ENCODE data around the gene LRFN3. TPM values are rescaled to one million over a fixed set of nuclear protein-coding genes. Genes with fewer than 3 reads are reported as not detected.
"Not testable (repeated sequence)": the region's sequence is repeated elsewhere in the genome, so short reads cannot be mapped to it uniquely, and the experiment has no call there.

The LRFN3 gene
- 2.9 TPM for total RNA-seq (ENCODE audit: insufficient read depth, low replicate concordance)

- peak; percentile 86 for DNase-seq (ENCODE audit: low spot score)
These were observed at the start of gene LRFN3 for GRCh38 chr19:35935911-35936737. Gene LRFN3 (plus strand): TSS chr19:35936374. CDS start chr19:35939426, 3,052 bp downstream.

- no peak for DNase-seq (ENCODE audit: low spot score)
These were observed 49.0 kb upstream of the LRFN3 start for GRCh38 chr19:35887197-35887596.

GRCh38 chr19:35888398-35888797 is 47.8 kb upstream of the LRFN3 start:
- no peak for DNase-seq (ENCODE audit: low spot score)

GRCh38 chr19:35889370-35890112 is 46.6 kb upstream of the LRFN3 start:
- DNase-seq (ENCODE audit: low spot score) = no peak

GRCh38 chr19:35890113-35890650 is 46.0 kb upstream of the LRFN3 start:
- DNase-seq (ENCODE audit: low spot score) = no peak

GRCh38 chr19:35891819-35892218 is 44.4 kb upstream of the LRFN3 start:
- not testable (repeated sequence) for DNase-seq (ENCODE audit: low spot score)

- no peak for DNase-seq (ENCODE audit: low spot score)
These were observed 41.8 kb upstream of the LRFN3 start for GRCh38 chr19:35894342-35894741.

- no peak for DNase-seq (ENCODE audit: low spot score)
These were observed 40.1 kb upstream of the LRFN3 start for GRCh38 chr19:35895911-35896642.

- no peak for DNase-seq (ENCODE audit: low spot score)
These were observed 39.5 kb upstream of the LRFN3 start for GRCh38 chr19:35896643-35897040.

- DNase-seq (ENCODE audit: low spot score) = no peak
These were observed 38.3 kb upstream of the LRFN3 start for GRCh38 chr19:35897706-35898451.

GRCh38 chr19:35898499-35898809 is 37.7 kb upstream of the LRFN3 start:
- no peak for DNase-seq (ENCODE audit: low spot score)

- DNase-seq (ENCODE audit: low spot score) = peak; percentile 88
These were observed 36.5 kb upstream of the LRFN3 start for GRCh38 chr19:35899547-35900214.

- DNase-seq (ENCODE audit: low spot score) = peak; percentile 69
These were observed 35.0 kb upstream of the LRFN3 start for GRCh38 chr19:35901055-35901644.

- peak; percentile 54 for DNase-seq (ENCODE audit: low spot score)
These were observed 34.1 kb upstream of the LRFN3 start, which contains the start of gene HCST for GRCh38 chr19:35901854-35902661. Gene HCST (plus strand): TSS chr19:35902529. CDS start chr19:35902594, 65 bp downstream.

- DNase-seq (ENCODE audit: low spot score) = no peak
These were observed 33.2 kb upstream of the LRFN3 start for GRCh38 chr19:35902870-35903475.

GRCh38 chr19:35903550-35904179 is 32.5 kb upstream of the LRFN3 start:
- peak; percentile 79 for DNase-seq (ENCODE audit: low spot score)

- DNase-seq (ENCODE audit: low spot score) = no peak
These were observed 31.7 kb upstream of the LRFN3 start for GRCh38 chr19:35904311-35905068.

Data from umbilical cord (tissue), 2 donors.